ENCODE measurements around the gene TMED7. TPM values are rescaled to one million over a fixed set of nuclear protein-coding genes. Genes with fewer than 3 reads are reported as not detected.
"Not testable (repeated sequence)": the region's sequence is repeated elsewhere in the genome, so short reads cannot be mapped to it uniquely, and the experiment has no call there.

TMED7 gene
- 10 to 100 TPM; 64.0 to 89.6 (median 78.7) TPM for polyA plus RNA-seq (ENCODE audit: insufficient read depth in 1 of 5, insufficient read length in 5 of 5, low replicate concordance in 1 of 5)
- long read RNA-seq, donor 1, transcript TMED7-201 (3 exons, 3,757 nt), result major isoform, 44 of 50 reads
- long read RNA-seq, donor 1, partial matches to known transcripts, result 5 of 50 reads
- long read RNA-seq, donor 1, other reads (novel, unspliced or antisense), result 0 of 50 reads
- long read RNA-seq, donor 2, transcript TMED7-201 (3 exons, 3,757 nt), result major isoform, 19 of 19 reads
- long read RNA-seq, donor 2, partial matches to known transcripts, result 0 of 19 reads
- long read RNA-seq, donor 2, other reads (novel, unspliced or antisense), result 0 of 19 reads
- long read RNA-seq, donor 3, transcript TMED7-201 (3 exons, 3,757 nt), result major isoform, 24 of 31 reads
- long read RNA-seq, donor 3, partial matches to known transcripts, result 7 of 31 reads
- long read RNA-seq, donor 3, other reads (novel, unspliced or antisense), result 0 of 31 reads
- long read RNA-seq, donor 4, transcript TMED7-201 (3 exons, 3,757 nt), result major isoform, 28 of 34 reads
- long read RNA-seq, donor 4, partial matches to known transcripts, result 6 of 34 reads
- long read RNA-seq, donor 4, other reads (novel, unspliced or antisense), result 0 of 34 reads
- long read RNA-seq, donor 5, transcript TMED7-201 (3 exons, 3,757 nt), result major isoform, 20 of 30 reads
- long read RNA-seq, donor 5, partial matches to known transcripts, result 10 of 30 reads
- long read RNA-seq, donor 5, other reads (novel, unspliced or antisense), result 0 of 30 reads
- long read RNA-seq, donor 6, transcript TMED7-201 (3 exons, 3,757 nt), result major isoform, 24 of 24 reads
- long read RNA-seq, donor 6, partial matches to known transcripts, result 0 of 24 reads
- long read RNA-seq, donor 6, other reads (novel, unspliced or antisense), result 0 of 24 reads
- long read RNA-seq, donor 7, transcript TMED7-201 (3 exons, 3,757 nt), result major isoform, 22 of 22 reads
- long read RNA-seq, donor 7, partial matches to known transcripts, result 0 of 22 reads
- long read RNA-seq, donor 7, other reads (novel, unspliced or antisense), result 0 of 22 reads
- long read RNA-seq, donor 8, transcript TMED7-201 (3 exons, 3,757 nt), result major isoform, 17 of 17 reads
- long read RNA-seq, donor 8, partial matches to known transcripts, result 0 of 17 reads
- long read RNA-seq, donor 8, other reads (novel, unspliced or antisense), result 0 of 17 reads

DNA sequence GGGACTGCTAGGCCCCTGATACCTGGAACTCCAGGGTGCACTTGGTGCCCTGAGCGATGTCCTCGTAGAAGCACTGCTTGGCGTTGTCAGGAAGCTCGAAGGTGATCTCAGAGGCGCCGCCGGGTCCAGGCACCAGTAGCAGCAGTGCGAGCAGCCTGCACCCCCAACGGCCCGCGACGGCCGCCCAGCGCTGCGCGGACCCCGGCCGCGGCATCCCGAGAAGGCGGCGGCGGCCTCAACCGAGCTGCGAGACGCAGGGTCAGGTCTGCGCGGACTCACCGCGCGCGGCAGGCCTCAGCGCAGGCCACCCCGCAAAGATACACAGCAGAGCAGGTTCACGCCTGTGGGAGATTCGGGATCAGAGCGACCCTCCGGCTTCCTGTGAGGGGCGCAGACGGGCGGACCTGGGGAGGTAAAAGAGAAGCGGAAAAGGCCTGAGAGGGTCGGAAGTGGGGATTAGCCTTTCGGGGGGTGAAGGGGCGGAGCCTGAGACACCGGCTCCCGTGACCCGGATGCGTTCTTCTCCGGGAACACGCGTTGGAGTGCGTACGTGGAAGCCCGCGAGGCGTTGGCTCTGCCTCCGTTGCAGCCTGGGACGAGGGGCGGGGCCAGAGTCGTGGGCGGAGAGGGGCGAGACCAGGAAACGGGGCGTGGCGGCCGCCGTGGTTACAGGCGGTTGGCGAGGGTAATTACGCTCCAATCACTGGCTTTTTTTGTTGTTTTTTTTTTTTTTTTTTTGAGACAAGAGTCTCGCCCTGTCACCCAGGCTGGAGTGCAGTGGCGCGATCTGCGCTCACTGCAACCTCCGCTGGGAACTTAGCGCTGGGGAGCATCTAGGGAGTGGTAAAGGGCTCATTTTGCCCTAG lies at the start of gene TMED7:
Gene TMED7, minus strand, starts transcription at position 458 of the 866 bp plus-strand sequence. Its CDS starts 244 bp downstream, at position 214.
- DNase-seq, result peak; percentile 99

DNA sequence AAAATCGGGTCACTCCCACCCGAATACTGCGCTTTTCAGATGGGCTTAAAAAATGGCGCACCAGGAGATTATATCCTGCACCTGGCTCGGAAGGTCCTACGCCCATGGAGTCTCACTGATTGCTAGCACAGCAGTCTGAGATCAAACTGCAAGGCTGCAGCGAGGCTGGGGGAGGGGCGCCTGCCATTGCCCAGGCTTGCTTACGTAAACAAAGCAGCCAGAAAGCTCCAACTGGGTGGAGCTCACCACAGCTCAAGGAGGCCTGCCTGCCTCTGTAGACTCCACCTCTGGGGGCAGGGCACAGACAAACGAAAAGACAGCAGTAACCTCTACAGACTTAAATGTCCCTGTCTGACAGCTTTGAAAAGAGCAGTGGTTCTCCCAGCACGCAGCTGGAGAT lies 48.9 kb upstream of the TMED7 start:
- not testable (repeated sequence) for DNase-seq

DNA sequence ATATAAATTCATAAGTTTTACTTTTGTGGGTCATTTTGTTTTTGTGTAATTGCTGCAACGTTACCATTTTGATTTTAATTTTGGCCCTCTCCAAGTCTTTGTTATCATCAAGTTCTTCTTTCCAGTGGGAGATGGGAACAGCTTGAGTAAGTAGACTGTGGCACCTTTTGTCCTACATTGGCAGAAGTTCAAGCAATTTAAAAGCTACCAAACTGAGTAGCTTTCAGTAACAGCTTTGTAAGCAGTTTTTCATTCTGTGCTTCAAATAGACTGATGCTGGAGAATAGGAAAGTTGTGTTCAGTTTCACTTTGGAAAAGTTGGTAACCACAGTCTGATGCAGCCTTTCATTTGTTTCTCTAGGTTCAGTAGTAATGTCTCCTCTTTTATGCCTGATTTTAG lies 47.8 kb upstream of the TMED7 start:
- no peak for DNase-seq

DNA sequence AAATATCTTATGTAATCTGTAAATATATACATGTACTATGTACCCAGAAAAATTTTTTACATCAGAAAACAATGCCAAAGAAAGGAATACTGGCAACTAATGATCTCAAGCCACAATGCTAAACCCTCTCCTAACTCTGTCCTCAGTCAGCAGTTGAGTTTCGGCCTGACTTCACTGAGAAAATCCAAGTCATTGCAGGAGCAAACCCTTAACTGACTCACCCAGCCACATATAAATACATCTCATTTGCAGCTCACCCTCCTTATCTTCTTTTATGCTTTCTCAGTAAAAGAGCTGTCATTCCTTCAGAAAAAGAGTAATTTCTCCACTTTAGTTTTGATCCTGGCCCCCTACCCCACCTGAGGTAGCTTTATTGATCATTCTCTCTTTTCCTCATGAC lies 46.1 kb upstream of the TMED7 start:
- DNase-seq, result no peak

DNA sequence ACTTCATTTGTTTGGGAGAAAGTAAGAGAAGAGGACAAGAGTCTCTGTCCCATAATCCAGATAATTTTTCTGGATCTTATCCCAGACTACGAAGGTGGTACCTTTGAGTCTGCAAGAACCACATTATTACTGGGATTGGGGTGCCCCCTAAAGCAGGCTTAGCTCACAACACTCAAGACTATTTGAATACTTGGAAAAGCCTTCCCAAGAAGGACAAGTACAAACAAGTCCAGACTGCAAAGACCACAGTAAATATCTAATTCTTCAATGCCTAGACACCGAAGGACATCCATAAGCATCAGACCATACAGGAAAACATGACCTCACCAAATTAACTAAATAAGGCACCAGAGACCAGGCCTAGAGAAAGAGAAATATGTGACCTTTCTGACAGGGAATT lies 40.2 kb upstream of the TMED7 start:
- DNase-seq, result no peak

DNA sequence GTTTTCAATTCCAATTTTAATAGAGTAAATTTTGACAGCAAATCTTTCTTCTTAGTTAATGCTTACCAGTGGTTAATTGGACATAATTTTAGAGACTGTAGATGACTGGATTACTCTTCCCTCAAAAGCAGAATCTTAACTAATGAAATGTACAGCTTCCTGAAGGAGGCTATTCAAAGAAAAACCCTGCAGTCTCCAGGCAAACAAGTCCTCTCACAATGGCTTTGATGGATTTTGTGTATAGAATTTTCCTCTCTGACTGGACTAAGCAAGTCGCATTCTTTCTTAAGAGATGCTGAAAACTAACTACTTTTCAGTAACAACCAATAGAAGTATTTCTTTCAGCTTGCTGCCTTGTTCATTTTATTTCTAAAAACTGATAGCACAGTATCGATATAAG lies 35.7 kb upstream of the TMED7 start:
- DNase-seq, result no peak

DNA sequence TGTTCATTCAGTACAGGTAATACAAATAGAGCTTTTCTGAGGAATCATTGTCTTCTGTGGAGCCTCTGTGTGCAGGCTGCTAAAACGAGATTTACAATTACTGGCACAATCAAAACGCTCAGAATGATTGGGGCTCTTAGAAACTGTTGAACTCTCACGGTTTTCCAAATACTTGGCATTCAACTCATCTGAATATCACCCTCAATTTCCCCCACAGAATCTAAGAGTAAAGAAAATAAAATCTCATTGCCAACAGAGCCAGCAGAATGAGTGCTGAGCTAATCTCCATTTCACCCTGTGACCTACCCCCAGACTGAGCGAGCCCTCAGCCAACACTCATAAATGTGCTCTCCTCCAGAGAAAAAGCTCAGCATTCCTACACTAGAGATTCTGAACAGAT lies 35.3 kb upstream of the TMED7 start:
- DNase-seq, result peak; percentile 35 to 51

DNA sequence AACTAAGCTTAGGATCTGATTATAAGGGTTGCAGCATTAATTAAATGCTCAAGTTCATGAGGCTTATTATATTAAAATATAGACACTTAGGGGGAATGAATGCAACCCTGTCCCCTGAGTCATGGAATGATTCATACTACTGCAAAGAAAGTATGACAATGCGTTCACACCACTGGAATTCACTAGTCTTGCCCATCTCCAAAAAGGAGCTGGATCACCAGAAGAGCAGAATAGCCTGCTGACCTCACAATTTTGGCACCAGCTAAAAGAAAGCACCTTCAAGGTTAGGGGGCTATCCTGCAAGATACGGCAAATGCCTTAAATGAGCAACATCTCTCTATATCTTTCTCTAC lies 32.0 kb upstream of the TMED7 start:
- no peak for DNase-seq

DNA sequence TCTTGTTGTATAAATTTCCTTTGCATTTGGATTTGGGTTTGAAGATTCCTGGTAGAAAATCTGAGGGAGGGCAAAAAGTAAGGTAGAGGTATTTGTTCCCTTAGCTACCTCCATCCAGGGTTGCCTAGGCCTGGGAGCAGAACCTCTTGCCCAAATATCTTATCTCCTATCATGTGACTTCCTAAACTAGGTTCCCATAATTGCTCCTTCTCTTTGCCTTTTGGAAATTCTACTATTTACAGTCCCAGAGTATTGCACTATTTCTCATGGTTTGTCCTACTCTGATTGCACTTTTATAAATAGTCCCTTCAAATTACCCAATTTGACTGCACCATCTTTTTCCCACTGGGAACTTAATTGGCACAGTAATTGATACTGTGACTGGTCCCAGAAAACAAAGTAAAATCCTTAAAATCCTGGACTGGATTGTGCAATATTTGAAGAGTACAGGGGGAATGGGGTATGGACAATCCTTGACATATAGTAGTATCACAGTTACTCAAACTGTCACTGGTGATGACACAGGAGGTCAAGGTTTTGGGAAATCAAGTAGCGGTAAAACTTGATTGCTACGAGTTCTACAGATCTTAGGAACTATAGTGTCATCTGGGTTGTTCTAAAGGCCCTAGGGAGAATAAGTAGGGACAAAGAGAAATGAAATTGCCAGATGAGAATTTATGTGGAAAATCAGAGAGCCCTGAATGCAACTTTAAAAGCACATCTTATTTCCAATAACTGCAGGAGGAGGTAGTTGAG lies 31.5 kb upstream of the TMED7 start:
- no peak for DNase-seq

DNA sequence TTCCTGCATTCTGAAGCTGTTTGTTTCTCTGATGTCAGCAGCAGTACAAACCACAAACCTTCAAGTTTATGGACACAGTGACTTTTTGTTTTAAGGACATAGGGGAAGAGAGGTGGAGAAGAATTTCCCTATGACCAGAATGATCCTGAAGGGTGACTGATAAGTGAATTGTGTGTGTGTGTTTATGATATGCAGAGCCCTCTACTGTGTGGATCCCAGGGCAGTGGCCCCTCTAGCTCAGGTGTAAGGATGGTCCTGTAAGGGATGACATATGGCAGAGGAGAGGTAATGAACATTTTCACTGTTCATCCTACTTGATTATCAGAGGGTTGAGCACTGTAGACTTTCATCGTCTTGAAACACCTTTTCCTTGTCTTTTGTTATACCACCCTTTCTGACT lies 30.6 kb upstream of the TMED7 start:
- DNase-seq, result no peak

DNA sequence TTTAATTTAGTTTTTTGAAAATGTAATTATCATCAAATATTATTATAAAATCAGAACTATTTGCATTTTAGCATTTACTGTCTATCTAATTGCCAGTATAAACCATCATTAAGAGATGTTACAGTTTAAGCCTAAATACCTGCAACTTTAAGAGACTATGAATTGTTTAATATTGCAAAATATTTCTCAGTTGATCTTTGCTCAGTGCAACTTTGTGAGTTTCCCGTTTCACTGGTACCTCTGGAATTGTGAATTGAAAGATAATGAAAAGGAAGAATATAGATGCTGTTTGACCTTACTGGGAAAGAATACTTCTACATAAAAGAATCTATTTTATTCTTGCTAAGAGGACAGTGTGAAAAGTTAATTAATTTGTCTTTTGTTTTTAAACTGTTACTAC lies 30.2 kb upstream of the TMED7 start:
- DNase-seq, result no peak

DNA sequence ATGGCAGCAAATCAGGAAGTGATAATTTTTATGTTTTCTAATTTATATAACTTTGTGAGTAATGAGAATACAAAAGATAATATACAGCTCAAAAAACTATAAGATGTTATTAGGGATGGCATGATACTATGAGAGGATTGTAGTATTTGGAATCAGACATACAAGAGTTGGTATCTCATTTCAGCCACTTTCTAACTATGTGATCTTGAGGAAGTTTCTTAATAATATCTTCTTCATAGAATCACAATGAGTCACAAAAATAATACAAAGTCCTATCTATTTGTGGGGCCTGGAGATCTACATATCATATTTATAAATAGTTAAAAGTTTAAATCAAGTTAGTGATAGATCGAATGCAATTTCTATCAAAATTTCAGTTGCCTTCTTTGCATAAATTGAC lies 23.7 kb upstream of the TMED7 start:
- DNase-seq, result no peak

DNA sequence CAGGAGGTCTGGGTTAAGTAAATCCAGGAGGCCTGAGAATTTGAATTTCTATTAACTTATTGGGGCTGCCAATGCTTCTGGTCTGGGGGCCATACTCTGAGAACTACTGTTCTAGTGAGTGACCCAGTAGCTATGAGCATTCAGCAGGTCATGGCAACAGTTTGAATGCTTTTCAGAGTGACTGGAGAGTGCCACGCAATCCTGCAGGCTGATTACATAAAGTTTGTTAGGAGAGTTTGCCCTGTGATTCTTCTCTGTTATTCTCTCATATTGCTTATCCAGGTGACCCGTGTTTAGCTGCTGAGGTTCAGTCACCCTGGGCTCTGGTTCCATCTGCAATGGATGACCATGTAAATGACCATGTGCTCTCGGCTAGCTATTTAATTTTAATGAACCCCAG lies 22.2 kb upstream of the TMED7 start:
- no peak for DNase-seq

DNA sequence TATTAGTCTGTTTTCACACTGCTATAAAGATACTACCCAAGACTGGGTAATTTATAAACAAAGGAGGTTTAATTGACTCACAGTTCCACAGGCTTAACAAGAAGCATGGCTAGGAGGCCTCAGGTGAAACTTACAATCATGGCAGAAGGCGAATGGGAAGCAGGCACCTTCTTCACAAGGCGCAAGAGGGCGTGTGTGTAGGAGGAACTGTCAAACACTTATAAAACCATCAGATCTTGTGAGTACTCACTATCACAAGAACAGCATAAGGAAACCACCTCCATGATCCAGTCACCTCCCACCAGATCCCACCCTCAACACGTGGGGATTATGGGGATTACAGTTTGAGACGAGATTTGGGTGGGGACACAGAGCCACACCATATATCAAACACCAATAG lies 19.6 kb upstream of the TMED7 start:
- not testable (repeated sequence) for DNase-seq

DNA sequence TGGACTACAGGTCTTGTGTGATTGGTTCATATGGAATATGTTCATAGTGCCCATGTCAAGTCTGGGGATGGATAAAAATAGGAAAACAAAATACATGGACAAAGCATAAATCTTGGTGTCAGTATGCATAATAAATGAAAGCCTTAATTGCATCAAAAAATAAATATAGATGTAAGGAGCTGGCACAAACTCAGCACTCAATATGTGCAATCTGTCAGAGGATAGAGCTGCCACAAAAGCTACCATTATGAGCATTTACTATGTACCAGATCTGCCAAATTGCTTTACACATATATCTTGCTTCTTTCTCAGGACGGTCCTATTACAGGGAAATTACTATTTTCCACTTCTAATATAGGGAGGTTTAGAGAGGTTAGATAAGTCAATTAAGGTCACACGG lies 18.2 kb upstream of the TMED7 start:
- DNase-seq, result no peak

DNA sequence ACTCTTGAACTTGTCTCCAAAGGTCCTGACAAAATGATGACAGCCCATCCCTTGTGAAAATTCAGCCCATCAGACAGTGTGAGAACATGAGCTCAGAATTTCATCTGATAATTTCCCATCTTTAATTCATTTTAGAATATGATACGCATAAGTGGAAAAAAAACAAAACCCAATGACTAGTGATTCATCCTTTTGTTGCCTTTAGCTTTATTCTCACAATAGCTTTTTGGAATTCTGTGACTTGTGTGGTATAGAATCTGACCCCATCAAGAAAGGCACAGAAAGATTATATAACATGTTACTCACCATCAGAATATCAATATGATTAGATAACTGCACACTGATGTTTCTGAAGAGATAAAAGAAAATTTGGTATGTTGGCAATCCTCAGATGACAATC lies 16.1 kb upstream of the TMED7 start:
- no peak for DNase-seq

DNA sequence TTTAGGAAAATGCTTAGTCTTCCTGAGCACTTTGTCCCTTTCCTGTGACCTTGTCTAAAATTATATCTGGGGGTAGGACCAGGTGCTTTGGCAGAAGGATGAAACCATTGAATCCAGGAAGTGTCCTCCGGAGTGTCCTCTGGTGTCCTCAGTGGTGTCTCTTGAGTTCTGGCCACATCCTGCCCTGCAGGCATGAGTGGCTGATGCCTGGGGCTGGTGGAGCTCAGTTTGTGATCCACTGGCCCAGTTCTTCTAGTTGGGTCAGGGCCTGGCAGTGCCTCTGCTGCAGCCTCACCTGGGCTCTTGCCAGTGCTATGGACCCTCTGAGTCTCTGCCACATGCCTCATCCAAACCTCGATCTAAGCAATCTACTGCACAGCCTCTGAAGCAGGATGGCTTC lies 14.4 kb upstream of the TMED7 start:
- DNase-seq, result no peak

DNA sequence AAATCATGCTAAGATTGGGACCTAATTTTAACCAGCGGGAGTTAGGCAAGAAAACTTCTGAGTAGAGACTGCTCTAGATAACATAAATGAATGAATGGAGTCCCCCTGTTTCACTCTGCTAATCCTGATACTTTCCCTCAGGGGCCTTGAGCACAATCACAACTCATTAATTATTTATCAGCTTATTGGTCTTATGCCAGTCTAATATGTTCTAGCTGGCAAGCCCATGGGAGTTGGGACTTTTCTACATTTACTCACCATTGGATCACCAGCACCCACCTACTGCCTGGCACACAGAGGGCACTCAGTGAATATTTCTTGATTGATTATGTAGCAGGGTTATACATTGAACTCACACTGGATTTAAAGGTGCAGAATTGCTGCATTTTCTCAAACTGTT lies 13.5 kb upstream of the TMED7 start:
- DNase-seq, result no peak

DNA sequence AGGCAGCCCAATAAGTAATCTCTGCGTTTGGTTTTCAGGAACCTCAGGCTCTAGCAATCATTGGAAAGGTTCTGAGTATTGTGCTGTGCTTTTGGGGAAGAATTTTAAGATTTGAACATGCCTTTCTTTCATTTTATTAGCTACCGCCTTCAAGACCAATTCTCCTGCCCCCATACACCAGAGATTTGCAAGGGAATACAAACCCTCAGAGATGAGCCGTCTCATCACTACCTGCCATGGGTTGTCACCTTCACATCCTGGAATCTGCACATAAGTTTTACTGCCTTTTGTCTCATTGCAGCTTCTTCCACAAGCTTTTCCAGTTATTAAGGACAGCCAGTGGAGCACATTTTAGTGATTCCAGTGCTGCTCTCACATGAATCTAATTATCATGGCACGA lies 11.7 kb upstream of the TMED7 start:
- DNase-seq, result no peak

DNA sequence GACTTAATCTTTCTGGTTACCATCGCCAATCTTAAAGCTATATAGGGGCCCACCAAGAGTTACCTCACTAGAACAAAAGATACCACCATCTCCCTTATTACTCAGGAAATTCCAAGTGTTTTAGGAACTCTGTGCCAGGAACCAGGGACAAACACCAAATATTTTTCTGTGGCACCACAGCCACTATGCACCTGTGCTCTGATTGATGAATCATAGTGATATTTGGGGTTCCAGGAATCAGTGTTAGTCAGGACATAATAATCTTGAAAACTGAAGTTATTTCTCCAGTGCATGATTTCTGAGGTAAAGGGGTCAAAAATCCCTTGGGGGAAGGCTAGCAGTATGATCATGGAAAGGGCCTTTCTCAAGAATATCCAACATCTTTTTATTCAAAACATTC lies 10.2 kb upstream of the TMED7 start:
- DNase-seq, result no peak

Data from right lung (tissue), 10 donors.